H9 (cell line): Measurements from ENCODE around the gene TBL1X. TPM values are rescaled to one million over a fixed set of nuclear protein-coding genes. Genes with fewer than 3 reads are reported as not detected.

Source experiments
- DNase-seq: peaks from one replicate; pipeline ENCODE4 v3.0.0-alpha.2; 2017
- H2AFZ ChIP-seq: one replicate; pipeline ENCODE4 v1.6.1; 2013; ENCODE audit warnings: mild to moderate bottlenecking, low read length, control low read depth, moderate library complexity
- H2AK5ac ChIP-seq: 2 replicates; pipeline ENCODE4 v1.6.1; 2013; ENCODE audit warnings: low read length, control low read depth, mixed read lengths; ENCODE audit not compliant: insufficient read length
- H2BK120ac ChIP-seq: one replicate; pipeline ENCODE4 v1.6.1; 2013; ENCODE audit warnings: low read depth, mild to moderate bottlenecking, low read length, control low read depth, inconsistent platforms; ENCODE audit not compliant: poor library complexity, severe bottlenecking
- H2BK12ac ChIP-seq: 2 replicates; pipeline ENCODE4 v1.6.1; 2013; ENCODE audit warnings: low read length, control low read depth, mixed read lengths, low read depth; ENCODE audit not compliant: insufficient read length
- H2BK15ac ChIP-seq: 2 replicates; pipeline ENCODE4 v1.6.1; 2013; ENCODE audit warnings: low read depth, low read length, control low read depth
- H2BK20ac ChIP-seq: one replicate; pipeline ENCODE4 v1.6.1; 2013; ENCODE audit warnings: low read depth, mild to moderate bottlenecking, low read length, control low read depth, inconsistent platforms; ENCODE audit not compliant: poor library complexity, severe bottlenecking
- H2BK5ac ChIP-seq: 2 replicates; pipeline ENCODE4 v1.6.1; 2013; ENCODE audit warnings: low read length, control low read depth, mixed read lengths; ENCODE audit not compliant: insufficient read length
- H3K14ac ChIP-seq: 2 replicates; pipeline ENCODE4 v1.6.1; 2013; ENCODE audit warnings: low read length, control low read depth; ENCODE audit not compliant: insufficient read depth
- H3K18ac ChIP-seq: 2 replicates; pipeline ENCODE4 v1.6.1; 2013; ENCODE audit warnings: low read depth, mild to moderate bottlenecking, mixed read lengths, low read length, control low read depth; ENCODE audit not compliant: insufficient read length
- H3K23ac ChIP-seq: 2 replicates; pipeline ENCODE4 v1.6.1; 2013; ENCODE audit warnings: low read length, control low read depth, mixed read lengths, low read depth; ENCODE audit not compliant: insufficient read length
- H3K23me2 ChIP-seq: 2 replicates; pipeline ENCODE4 v1.6.1; 2013; ENCODE audit warnings: low read depth, mild to moderate bottlenecking, mixed read lengths, low read length, control low read depth; ENCODE audit not compliant: insufficient read length, poor library complexity, severe bottlenecking
- H3K27ac ChIP-seq: 2 replicates; pipeline ENCODE4 v1.5.1; 2013; ENCODE audit warnings: low read length, control low read depth, mixed read lengths, low read depth; ENCODE audit not compliant: insufficient read length
- H3K27me3 ChIP-seq: 2 replicates; pipeline ENCODE4 v1.6.1; 2013; ENCODE audit warnings: low read length, control low read depth, inconsistent platforms; ENCODE audit not compliant: insufficient read depth
- H3K4ac ChIP-seq: 2 replicates; pipeline ENCODE4 v1.6.1; 2013; ENCODE audit warnings: low read depth, mild to moderate bottlenecking, control low read depth, inconsistent platforms, low read length, moderate library complexity
- H3K4me1 ChIP-seq: 2 replicates; pipeline ENCODE4 v1.6.1; 2013; ENCODE audit warnings: low read length, control low read depth, inconsistent platforms; ENCODE audit not compliant: insufficient read depth
- H3K4me2 ChIP-seq: 2 replicates; pipeline ENCODE4 v1.6.1; 2013; ENCODE audit warnings: low read length, control low read depth, mixed read lengths; ENCODE audit not compliant: insufficient read length, insufficient read depth
- H3K56ac ChIP-seq: 2 replicates; pipeline ENCODE4 v1.6.1; 2013; ENCODE audit warnings: low read depth, mild to moderate bottlenecking, mixed read lengths, low read length, control low read depth; ENCODE audit not compliant: insufficient read length
- H3K79me1 ChIP-seq: 2 replicates; pipeline ENCODE4 v1.6.1; 2013; ENCODE audit warnings: low read depth, mild to moderate bottlenecking, moderate library complexity, low read length, control low read depth, inconsistent platforms; ENCODE audit not compliant: insufficient read depth, poor library complexity, severe bottlenecking
- H3K79me2 ChIP-seq: 2 replicates; pipeline ENCODE4 v1.6.1; 2013; ENCODE audit warnings: low read length, control low read depth, inconsistent platforms; ENCODE audit not compliant: insufficient read depth
- H3K9ac ChIP-seq: 2 replicates; pipeline ENCODE4 v1.6.1; 2013; ENCODE audit warnings: low read length, control low read depth, mixed read lengths; ENCODE audit not compliant: insufficient read length; ENCODE audit errors: extremely low read depth
- H3K9me3 ChIP-seq: one replicate; pipeline ENCODE4 v1.6.1; 2013; ENCODE audit warnings: low read depth, low read length, inconsistent platforms; ENCODE audit not compliant: control insufficient read depth
- H3T11ph ChIP-seq: one replicate; pipeline ENCODE4 v1.6.1; 2013; ENCODE audit warnings: mild to moderate bottlenecking, low read length, control low read depth, inconsistent platforms
- H4K20me1 ChIP-seq: one replicate; pipeline ENCODE4 v1.6.1; 2013; ENCODE audit not compliant: control insufficient read depth, insufficient read length, insufficient read depth
- H4K5ac ChIP-seq: 2 replicates; pipeline ENCODE4 v1.6.1; 2013; ENCODE audit warnings: low read depth, mild to moderate bottlenecking, mixed read lengths, low read length, control low read depth; ENCODE audit not compliant: insufficient read length
- H4K8ac ChIP-seq: replicated peaks from 2 replicates; pipeline ENCODE4 v1.6.1; 2013; ENCODE audit warnings: low read length, control low read depth, mixed read lengths, low read depth; ENCODE audit not compliant: insufficient read length
- H4K91ac ChIP-seq: 2 replicates; pipeline ENCODE4 v1.6.1; 2013; ENCODE audit warnings: low read depth, mild to moderate bottlenecking, moderate library complexity, mixed read lengths, low read length, control low read depth; ENCODE audit not compliant: insufficient read length
- H3K27ac Mint-ChIP-seq, 3 experiments: 2 replicates in 2 of 3; 3 replicates in 1 of 3; pipeline ENCODE4 v1.8.0; 2020 to 2021; ENCODE audit warnings: mixed read lengths in 3 of 3, mild to moderate bottlenecking in 1 of 3, moderate library complexity in 1 of 3
- H3K27me3 Mint-ChIP-seq: 2 replicates; pipeline ENCODE4 v1.8.0; 2021; ENCODE audit warnings: low read depth, mild to moderate bottlenecking, moderate library complexity, mixed read lengths
- H3K36me3 Mint-ChIP-seq, 3 experiments: 2 replicates in 2 of 3; 3 replicates in 1 of 3; pipeline ENCODE4 v1.8.0; 2020 to 2021; ENCODE audit warnings: low read depth in 3 of 3, mixed read lengths in 3 of 3; ENCODE audit not compliant: insufficient read depth in 1 of 3
- H3K4me1 Mint-ChIP-seq, 2 experiments: 2 replicates each; pipeline ENCODE4 v1.8.0; 2020; ENCODE audit warnings: mixed read lengths in 2 of 2
- H3K4me3 Mint-ChIP-seq, 2 experiments: 2 replicates in 1 of 2; 3 replicates in 1 of 2; pipeline ENCODE4 v1.8.0; 2020 to 2021; ENCODE audit warnings: mild to moderate bottlenecking in 2 of 2, mixed read lengths in 2 of 2, moderate library complexity in 1 of 2
- H3K9me3 Mint-ChIP-seq, 2 experiments: 2 replicates in 1 of 2; 3 replicates in 1 of 2; pipeline ENCODE4 v1.8.0; 2020; ENCODE audit warnings: mild to moderate bottlenecking in 2 of 2, mixed read lengths in 2 of 2, moderate library complexity in 1 of 2
- CTCF ChIP-seq: fragments of 200-600 bp; sonication (generic); conservative IDR thresholded peaks from 3 replicates; pipeline ENCODE4 v1.8.0; 2021; ENCODE audit warnings: antibody characterized with exemption, mild to moderate bottlenecking
- WGBS: extraction: QIAGEN DNeasy Blood & Tissue Kit; methylation state at CpG from one replicate; pipeline ENCODE4 v1.1.7; 2013; ENCODE audit warnings: missing lambda C conversion rate, low lambda C conversion rate, mixed read lengths; ENCODE audit not compliant: insufficient read length; ENCODE audit errors: extremely low coverage; 5-methylcytosine and 5-hydroxymethylcytosine counted together
- total RNA-seq: library from RNA; stranded (reverse); gene quantifications from 2 replicates; pipeline ENCODE4 v1.2.1, GENCODE V29; 2021

TBL1X gene
- total RNA-seq, 1 experiment from 2014 or later: 24.1 TPM

- Histone ChIP-seq H3K4me2 (no peak overlapping the region), H4K91ac (no peak overlapping the region), H2AK5ac (no peak overlapping the region), H4K5ac (no peak overlapping the region), H4K8ac (no peak overlapping the region), H3K56ac (no peak overlapping the region), H2BK5ac (no peak overlapping the region), H3K27me3 (no peaks in the 10 kb centered on the region), H3K4me1 (peaks cover 4% of the 10 kb centered on the region; the same call in 1 of the 2 replicates), H3K79me1 (peaks cover 10% of the 10 kb centered on the region), H3K23me2 (no peaks in the 10 kb centered on the region), H3T11ph (no peak overlapping the region), H2BK12ac (no peak overlapping the region), H2BK120ac (no peak overlapping the region), H3K4ac (no peak overlapping the region), H2BK15ac (no peak overlapping the region), H3K27ac (no peak overlapping the region), H3K14ac (no peak overlapping the region), H3K23ac (no peak overlapping the region), H3K9me3 (no peaks in the 10 kb centered on the region), H2BK20ac (no peak overlapping the region), H3K18ac (no peak overlapping the region), H2AFZ (no peak overlapping the region), H3K9ac (no peak overlapping the region), H4K20me1 (no peaks in the 10 kb centered on the region), H3K79me2 (no peaks in the 10 kb centered on the region; the same call in 1 of the 2 replicates)
- Mint-ChIP-seq H3K36me3 (peaks cover 14 to 22% (median 15%) of the 10 kb centered on the region in 3 experiments), H3K27ac (no peak overlapping the region), H3K4me1 (peaks cover 8 to 10% of the 10 kb centered on the region in 2 experiments), H3K9me3 (peaks cover 3 to 57% of the 10 kb centered on the region in 2 experiments; a peak in 4 of 5 replicates), H3K27me3 (peaks cover 2% of the 10 kb centered on the region; the same call in 1 of the 2 replicates), H3K4me3 (no peak overlapping the region)
- no peak for TF ChIP-seq CTCF
- no CpG with 5 or more reads among the region's 2 CpGs for WGBS
- DNase-seq: no peak
Measured at GRCh38 chrX:9492901-9493300, 28.0 kb downstream of the TBL1X start.
